ENCODE results near the gene BIRC7. TPM values are rescaled to one million over a fixed set of nuclear protein-coding genes. Genes with fewer than 3 reads are reported as not detected.
"Not testable (repeated sequence)": the region's sequence is repeated elsewhere in the genome, so short reads cannot be mapped to it uniquely, and the experiment has no call there.

BIRC7 gene
- total RNA-seq, 2 experiments from 2014 or later: not detected

DNA sequence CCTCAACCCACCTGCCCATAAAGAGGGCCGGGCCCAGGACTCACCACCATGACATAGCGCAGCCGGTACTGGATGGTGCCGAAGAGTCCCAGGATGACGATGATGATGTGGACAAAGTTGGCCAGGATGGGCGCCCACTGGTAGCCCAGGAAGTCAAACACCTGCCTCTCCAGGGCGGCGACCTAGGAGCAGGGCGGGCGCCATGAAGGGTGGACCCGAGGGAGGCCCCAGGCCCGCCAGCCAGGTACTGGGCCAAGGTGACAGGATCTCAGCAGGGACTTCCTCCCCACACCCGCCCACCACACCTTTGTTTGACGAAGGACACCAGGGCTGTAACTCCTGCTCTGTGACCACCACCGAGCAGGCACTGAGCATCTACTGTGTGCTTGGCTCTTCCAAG is 14.2 kb downstream of the BIRC7 start:
- Mint-ChIP-seq H3K4me3 (no peak overlapping the region), H3K4me1 (no peaks in the 10 kb centered on the region), H3K9me3 (no peaks in the 10 kb centered on the region), H3K36me3 (ENCODE audit: low read depth) (no peaks in the 10 kb centered on the region), H3K27ac (no peak overlapping the region), H3K27me3 (peaks cover 20% of the 10 kb centered on the region)
- CTCF ChIA-PET: no interaction called here
- POLR2A ChIA-PET: no interaction called here
- DNase-seq: no peak

DNA sequence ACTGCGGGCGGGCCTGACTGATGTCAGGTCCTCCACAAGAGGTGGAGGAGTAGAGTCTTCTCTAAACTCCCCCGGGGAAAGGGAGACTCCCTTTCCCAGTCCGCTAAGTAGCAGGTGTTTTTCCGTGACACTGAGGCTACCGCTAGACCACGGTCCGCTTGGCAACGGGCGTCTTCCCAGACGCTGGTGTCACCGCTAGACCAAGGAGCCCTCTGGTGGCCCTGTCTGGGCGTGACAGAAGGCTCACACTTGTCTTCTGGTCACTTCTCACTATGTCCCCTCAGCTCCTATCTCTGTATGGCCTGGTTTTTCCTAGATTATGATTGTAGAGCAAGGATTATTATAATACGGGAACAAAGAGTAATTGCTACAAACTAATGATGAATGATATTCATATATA is 15.6 kb downstream of the BIRC7 start:
- H3K36me3 Mint-ChIP-seq (ENCODE audit: low read depth); H3K4me3 Mint-ChIP-seq; H3K4me1 Mint-ChIP-seq; CTCF ChIA-PET; DNase-seq; H3K9me3 Mint-ChIP-seq; POLR2A ChIA-PET; H3K27ac Mint-ChIP-seq: not testable (repeated sequence)
- H3K27me3 Mint-ChIP-seq: peaks cover 31% of the 10 kb centered on the region

DNA sequence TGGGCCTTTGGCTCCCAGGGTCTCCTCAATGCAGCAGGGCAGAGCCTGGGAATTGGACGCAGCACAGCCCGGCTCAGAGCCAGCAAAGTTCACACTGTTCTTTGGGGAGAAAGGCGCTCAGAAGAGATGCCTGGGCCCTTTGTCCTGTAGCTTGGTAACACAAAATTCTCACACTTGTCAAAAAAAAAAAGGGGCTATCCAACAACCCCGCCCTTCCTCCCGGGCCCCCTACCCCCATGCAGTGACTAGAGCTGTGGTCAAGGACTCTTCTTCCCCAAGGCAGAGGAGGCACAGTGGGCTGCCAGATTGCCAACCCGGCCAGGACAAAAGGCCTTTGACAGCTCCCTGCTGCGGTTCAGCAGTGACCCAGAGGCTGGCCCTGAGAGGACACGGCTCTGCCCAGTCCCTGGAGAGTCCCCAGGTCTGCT is 16.6 kb downstream of the BIRC7 start:
- H3K9me3 Mint-ChIP-seq: no peaks in the 10 kb centered on the region
- peaks cover 37% of the 10 kb centered on the region for H3K27me3 Mint-ChIP-seq
- H3K27ac Mint-ChIP-seq: no peak overlapping the region
- H3K4me1 Mint-ChIP-seq: no peaks in the 10 kb centered on the region
- ChIA-PET CTCF (interaction anchor here (2.2 kb wide), 1 partner anchor 17 kb away, joined by 6 read pairs; no protein-coding TSS in a partner anchor), POLR2A (no interaction called here)
- no peak for DNase-seq
- no peak overlapping the region for H3K4me3 Mint-ChIP-seq
- H3K36me3 Mint-ChIP-seq (ENCODE audit: low read depth): no peaks in the 10 kb centered on the region

GRCh38 chr20:63253065-63253437 is 17.3 kb downstream of the BIRC7 start:
- DNase-seq: no peak
- CTCF ChIA-PET: interaction anchor here (2.2 kb wide), 1 partner anchor 17 kb away, joined by 6 read pairs; no protein-coding TSS in a partner anchor
- POLR2A ChIA-PET: no interaction called here
- Mint-ChIP-seq H3K4me1 (no peaks in the 10 kb centered on the region), H3K9me3 (no peaks in the 10 kb centered on the region), H3K36me3 (ENCODE audit: low read depth) (no peaks in the 10 kb centered on the region), H3K27ac (no peak overlapping the region), H3K27me3 (peaks cover 37% of the 10 kb centered on the region), H3K4me3 (no peak overlapping the region)

DNA sequence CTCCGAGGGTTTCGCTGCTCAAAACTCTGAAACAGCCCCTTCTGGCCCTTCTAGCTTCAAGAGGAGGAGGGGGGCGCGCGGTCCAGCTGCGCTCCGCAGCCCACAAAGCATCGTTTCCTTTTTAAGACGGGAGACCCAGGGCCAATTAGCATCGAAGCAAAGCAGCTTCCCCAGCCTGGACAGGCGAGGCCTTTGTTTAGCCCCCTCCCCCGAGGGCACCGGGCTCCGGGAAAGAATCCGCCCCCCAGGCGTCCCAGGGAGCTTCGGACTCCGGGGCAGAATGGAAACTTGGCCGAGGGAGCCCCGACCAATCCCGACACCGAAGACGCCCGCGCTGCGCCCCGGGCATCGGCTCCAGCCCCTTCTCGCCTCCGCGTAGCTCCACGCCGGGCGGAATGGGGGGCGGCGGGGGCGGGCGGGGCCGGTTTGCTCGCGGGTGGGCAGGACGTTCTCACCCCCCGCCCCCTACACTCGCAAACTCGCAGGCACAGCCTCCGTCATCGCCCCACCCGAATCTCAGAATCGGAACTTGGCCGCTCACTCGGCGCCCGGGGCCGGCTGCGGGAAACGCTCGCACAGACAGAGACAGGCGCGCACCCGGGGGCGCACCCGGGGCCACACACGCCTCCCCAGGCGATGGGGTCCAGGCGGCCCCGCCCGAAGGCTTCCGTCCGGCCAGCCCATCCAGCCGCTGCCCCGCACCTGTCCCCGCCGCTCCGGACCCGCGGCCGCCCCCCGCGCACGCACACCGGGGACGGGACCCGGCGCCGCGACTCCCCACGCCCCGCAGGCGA is 17.9 kb downstream of the BIRC7 start:
- ChIA-PET POLR2A (no interaction called here), CTCF (interaction anchor here (2.2 kb wide), 1 partner anchor 16 kb away, joined by 6 read pairs; no protein-coding TSS in a partner anchor)
- H3K27ac Mint-ChIP-seq: no peak overlapping the region
- H3K4me3 Mint-ChIP-seq: no peak overlapping the region
- H3K36me3 Mint-ChIP-seq (ENCODE audit: low read depth): no peaks in the 10 kb centered on the region
- DNase-seq: no peak
- H3K9me3 Mint-ChIP-seq: no peaks in the 10 kb centered on the region
- H3K4me1 Mint-ChIP-seq: no peaks in the 10 kb centered on the region
- peaks cover 37% of the 10 kb centered on the region for H3K27me3 Mint-ChIP-seq

GRCh38 chr20:63254232-63254605 is 18.5 kb downstream of the BIRC7 start, which contains the start of gene NKAIN4:
NKAIN4 (minus strand) TSS chr20:63254463; CDS start chr20:63254450, 13 bp downstream.
- H3K9me3 Mint-ChIP-seq: no peaks in the 10 kb centered on the region
- POLR2A ChIA-PET: no interaction called here

DNA sequence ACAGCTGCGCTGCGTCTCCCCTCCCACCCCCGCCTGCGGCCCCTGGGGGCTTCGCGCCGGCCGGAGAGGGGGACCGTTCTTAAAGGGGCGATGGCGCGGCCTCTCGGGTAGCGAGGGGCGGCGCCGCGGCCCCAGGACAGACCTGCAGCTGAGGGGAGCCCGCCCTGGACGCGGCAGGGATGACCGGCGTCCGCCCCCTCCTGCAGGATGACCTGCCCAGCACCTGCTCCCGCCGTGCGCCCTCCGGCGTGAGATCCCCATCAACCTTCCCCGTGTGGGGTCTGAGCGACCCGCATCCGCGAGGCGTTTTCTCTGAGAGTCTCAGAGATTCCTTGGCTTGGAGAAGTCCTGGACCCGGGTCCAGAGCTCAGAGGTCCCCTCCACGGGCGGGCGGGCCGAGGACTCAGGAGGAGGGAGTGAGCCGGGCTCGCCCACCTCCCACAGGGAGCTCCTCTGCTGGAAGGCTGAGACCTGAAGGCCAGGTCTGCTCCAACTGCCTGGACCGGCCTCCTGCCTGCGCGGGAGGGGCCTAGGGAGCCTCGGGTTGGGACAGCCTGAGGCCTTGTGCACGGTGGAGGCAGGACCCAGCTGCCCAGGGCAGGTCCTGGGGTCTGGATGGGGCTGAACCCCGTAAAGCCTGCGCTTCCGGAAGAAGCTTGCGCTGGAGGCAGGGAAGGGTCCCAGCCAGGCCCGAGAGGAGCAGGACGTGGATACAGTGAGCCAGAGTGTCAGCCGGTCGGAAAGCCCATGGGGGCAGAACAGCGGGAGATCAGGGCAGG is 19.1 kb downstream of the BIRC7 start:
- H3K36me3 Mint-ChIP-seq (ENCODE audit: low read depth): no peaks in the 10 kb centered on the region
- no peak for DNase-seq
- no peak overlapping the region for H3K27ac Mint-ChIP-seq
- no peak overlapping the region for H3K4me3 Mint-ChIP-seq
- H3K9me3 Mint-ChIP-seq: no peaks in the 10 kb centered on the region
- ChIA-PET POLR2A (no interaction called here), CTCF (interaction anchor here (0.6 to 2.2 kb wide), 3 partner anchors 15 to 82 kb away, joined by 3 to 6 read pairs (median 3); no protein-coding TSS in a partner anchor)
- peaks cover 37% of the 10 kb centered on the region for H3K27me3 Mint-ChIP-seq
- H3K4me1 Mint-ChIP-seq: no peaks in the 10 kb centered on the region

More at GRCh38 chr20:63254232-63254605, 18.5 kb downstream of the BIRC7 start, which contains the start of gene NKAIN4:
- H3K4me1 Mint-ChIP-seq: no peaks in the 10 kb centered on the region
- no peak within 1 kb of the TSS for H3K4me3 Mint-ChIP-seq
- peaks cover 37% of the 10 kb centered on the region for H3K27me3 Mint-ChIP-seq
- H3K27ac Mint-ChIP-seq: no peak within 1 kb of the TSS
- CTCF ChIA-PET: interaction anchor here (2.2 kb wide), 1 partner anchor 15 kb away, joined by 6 read pairs; no protein-coding TSS in a partner anchor
- no peak for DNase-seq
- no peaks in the 10 kb centered on the region for H3K36me3 Mint-ChIP-seq (ENCODE audit: low read depth)

DNA sequence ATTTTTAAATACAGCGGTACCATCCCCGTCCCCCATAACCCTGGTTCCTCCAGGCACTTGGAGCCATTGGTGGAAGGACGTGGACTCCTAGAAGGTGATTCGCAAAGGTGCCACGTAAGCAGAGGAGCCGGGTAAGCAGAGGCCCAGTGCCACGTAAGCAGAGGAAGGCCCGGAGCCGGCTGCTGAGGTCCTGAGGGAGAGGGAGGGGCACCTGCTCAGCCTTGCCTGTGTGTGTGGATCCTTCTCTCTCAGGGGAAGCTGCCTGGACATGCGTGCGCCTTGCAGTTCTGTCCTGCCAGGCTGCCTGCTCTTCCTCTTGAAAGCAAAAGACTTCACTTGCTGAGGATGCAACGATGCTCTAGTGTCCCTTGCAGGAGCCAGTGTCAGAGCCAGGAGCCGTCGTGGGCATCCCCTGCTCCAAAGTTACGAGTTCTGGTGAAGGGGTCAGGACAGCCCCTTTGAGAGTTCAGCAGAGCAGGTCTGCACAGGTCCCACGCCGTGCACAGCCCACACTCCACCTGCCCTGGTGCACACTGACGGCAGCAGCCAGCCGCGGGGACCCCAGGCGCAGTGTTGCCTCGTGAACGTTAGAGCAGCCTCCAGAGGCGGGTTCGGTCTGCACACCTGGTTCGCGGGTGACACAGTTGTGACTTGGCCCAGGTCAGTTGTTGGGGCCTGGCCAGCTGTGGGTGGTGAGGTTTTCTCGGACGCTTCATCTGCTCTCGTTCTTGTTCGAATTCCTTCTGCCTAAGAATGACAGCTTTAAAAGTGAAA is 20.4 kb downstream of the BIRC7 start:
- ChIA-PET CTCF (no interaction called here), POLR2A (no interaction called here)
- Mint-ChIP-seq H3K27ac (no peak overlapping the region), H3K36me3 (ENCODE audit: low read depth) (no peaks in the 10 kb centered on the region), H3K9me3 (no peaks in the 10 kb centered on the region), H3K4me3 (no peak overlapping the region), H3K4me1 (no peaks in the 10 kb centered on the region), H3K27me3 (peaks cover 34% of the 10 kb centered on the region)
- no peak for DNase-seq

- Mint-ChIP-seq H3K4me1 (no peaks in the 10 kb centered on the region), H3K9me3 (no peaks in the 10 kb centered on the region), H3K27ac (peak overlapping the region; percentile 54), H3K36me3 (ENCODE audit: low read depth) (no peaks in the 10 kb centered on the region), H3K4me3 (no peak overlapping the region), H3K27me3 (peaks cover 32% of the 10 kb centered on the region)
- CTCF ChIA-PET: no interaction called here
- no peak for DNase-seq
- POLR2A ChIA-PET: no interaction called here
These were observed 21.2 kb downstream of the BIRC7 start for GRCh38 chr20:63256954-63257353.

DNA sequence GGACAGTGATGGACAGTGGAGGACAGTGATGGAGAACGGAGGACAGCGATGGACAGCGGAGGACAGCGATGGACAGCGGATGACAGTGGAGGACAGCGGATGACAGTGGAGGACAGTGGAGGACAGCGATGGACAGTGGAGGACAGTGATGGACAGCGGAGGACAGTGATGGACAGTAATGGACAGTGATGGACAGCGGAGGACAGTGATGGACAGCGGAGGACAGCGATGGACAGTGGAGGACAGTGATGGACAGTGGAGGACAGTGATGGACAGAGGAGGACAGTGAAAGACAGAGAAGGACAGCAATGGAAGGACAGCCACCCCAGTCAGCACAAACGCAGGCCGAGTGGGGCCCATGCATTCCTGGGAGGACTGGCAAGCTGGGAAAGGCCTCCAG is 21.9 kb downstream of the BIRC7 start:
- Mint-ChIP-seq H3K27ac (no peak overlapping the region), H3K4me1 (peaks cover 2% of the 10 kb centered on the region), H3K36me3 (ENCODE audit: low read depth) (no peaks in the 10 kb centered on the region), H3K27me3 (peaks cover 29% of the 10 kb centered on the region), H3K4me3 (no peak overlapping the region), H3K9me3 (no peaks in the 10 kb centered on the region)
- ChIA-PET CTCF (no interaction called here), POLR2A (no interaction called here)
- DNase-seq: no peak

- POLR2A ChIA-PET: interaction anchor here (0.6 kb wide), 1 partner anchor 35 kb away, joined by 4 read pairs; no protein-coding TSS in a partner anchor
- no peaks in the 10 kb centered on the region for H3K9me3 Mint-ChIP-seq
- CTCF ChIA-PET: no interaction called here
These were observed 23.1 kb downstream of the BIRC7 start for GRCh38 chr20:63258781-63259180.

GRCh38 chr20:63259734-63260460 is 24.2 kb downstream of the BIRC7 start:
- H3K4me3 Mint-ChIP-seq: no peak overlapping the region
- ChIA-PET CTCF (no interaction called here), POLR2A (interaction anchor here (0.6 kb wide), 1 partner anchor 36 kb away, joined by 4 read pairs; no protein-coding TSS in a partner anchor)
- peaks cover 2% of the 10 kb centered on the region for H3K4me1 Mint-ChIP-seq
- no peak for DNase-seq
- H3K27ac Mint-ChIP-seq: no peak overlapping the region
- no peaks in the 10 kb centered on the region for H3K9me3 Mint-ChIP-seq
- H3K36me3 Mint-ChIP-seq (ENCODE audit: low read depth): no peaks in the 10 kb centered on the region
- H3K27me3 Mint-ChIP-seq: peaks cover 20% of the 10 kb centered on the region

More at GRCh38 chr20:63258781-63259180, 23.1 kb downstream of the BIRC7 start:
- peaks cover 2% of the 10 kb centered on the region for H3K4me1 Mint-ChIP-seq
- DNase-seq: no peak
- no peak overlapping the region for H3K4me3 Mint-ChIP-seq
- H3K36me3 Mint-ChIP-seq (ENCODE audit: low read depth): no peaks in the 10 kb centered on the region
- peaks cover 22% of the 10 kb centered on the region for H3K27me3 Mint-ChIP-seq
- H3K27ac Mint-ChIP-seq: no peak overlapping the region
